GM20000 (cell line): ENCODE data around the gene LRMDA.

Experiments
- DNase-seq: peaks from one replicate; pipeline ENCODE4 v3.0.0; 2012; ENCODE audit warnings: low spot score
- CTCF ChIP-seq: IDR thresholded peaks from 2 replicates; pipeline ENCODE4 v1.5.1; 2012; ENCODE audit warnings: mild to moderate bottlenecking, control low read depth; ENCODE audit errors: extremely low read depth, missing control alignments

Gene LRMDA

GRCh38 chr10:76552091-76552873 lies 1120.9 kb downstream of the LRMDA start:
- no peak for DNase-seq

GRCh38 chr10:76553263-76554032 lies 1122.0 kb downstream of the LRMDA start:
- DNase-seq, result no peak

More at GRCh38 chr10:76552091-76552873, 1120.9 kb downstream of the LRMDA start:
- no peak for TF ChIP-seq CTCF

GRCh38 chr10:76554033-76554408 lies 1122.6 kb downstream of the LRMDA start:
- DNase-seq, result no peak
- no peak for TF ChIP-seq CTCF

More at GRCh38 chr10:76553263-76554032, 1122.0 kb downstream of the LRMDA start:
- TF ChIP-seq CTCF, result no peak

- TF ChIP-seq CTCF, result no peak
- DNase-seq, result no peak
Measured at GRCh38 chr10:76554478-76554877, 1123.1 kb downstream of the LRMDA start.

GRCh38 chr10:76555067-76555670 lies 1123.7 kb downstream of the LRMDA start:
- no peak for TF ChIP-seq CTCF
- no peak for DNase-seq

GRCh38 chr10:76557366-76557765 lies 1125.9 kb downstream of the LRMDA start:
- DNase-seq, result no peak
- TF ChIP-seq CTCF, result no peak

GRCh38 chr10:76558586-76558985 lies 1127.2 kb downstream of the LRMDA start:
- no peak for TF ChIP-seq CTCF
- DNase-seq, result no peak
